Activated naive CD8-positive, alpha-beta T cell treated with anti-CD3 and anti-CD28 coated beads, Interleukin-2, amount 50 U/mL, for 16 hours (primary cell): ENCODE results near the gene MPC1.
A peak's percentile ranks its signal among the peaks of the same experiment; 100 is the strongest.
"Not testable (repeated sequence)": the region's sequence is repeated elsewhere in the genome, so short reads cannot be mapped to it uniquely, and the experiment has no call there.

ENCODE experiments used
- DNase-seq: peaks from one replicate; pipeline ENCODE4 v3.0.0-alpha.2; 2020; ENCODE audit warnings: low read depth, low spot score

The MPC1 gene

GRCh38 chr6:166345672-166346071 lies 37.1 kb downstream of the MPC1 start:
- DNase-seq: not testable (repeated sequence)

GRCh38 chr6:166344921-166345320 lies 37.8 kb downstream of the MPC1 start:
- DNase-seq: not testable (repeated sequence)

GRCh38 chr6:166344240-166344639 lies 38.5 kb downstream of the MPC1 start:
- no peak for DNase-seq

- DNase-seq: no peak
These were observed 39.6 kb downstream of the MPC1 start for GRCh38 chr6:166343150-166343487.

- peak; percentile 38 for DNase-seq
These were observed 40.2 kb downstream of the MPC1 start, which contains the start of gene SFT2D1 for GRCh38 chr6:166342349-166343149. Gene SFT2D1, minus strand, starts transcription at chr6:166342545. Its CDS starts 64 bp downstream, at chr6:166342481.

GRCh38 chr6:166341977-166342348 lies 40.8 kb downstream of the MPC1 start:
- no peak for DNase-seq

GRCh38 chr6:166341464-166341863 lies 41.3 kb downstream of the MPC1 start:
- DNase-seq: no peak

- no peak for DNase-seq
These were observed 43.9 kb downstream of the MPC1 start for GRCh38 chr6:166338854-166339253.

- no peak for DNase-seq
These were observed 45.9 kb downstream of the MPC1 start for GRCh38 chr6:166336847-166337246.

- no peak for DNase-seq
These were observed 47.1 kb downstream of the MPC1 start for GRCh38 chr6:166335378-166336302.

- DNase-seq: no peak
These were observed 47.9 kb downstream of the MPC1 start for GRCh38 chr6:166334878-166335277.

GRCh38 chr6:166333172-166333995 lies 49.4 kb downstream of the MPC1 start:
- no peak for DNase-seq

GRCh38 chr6:166331503-166332415 lies 51.0 kb downstream of the MPC1 start:
- no peak for DNase-seq

GRCh38 chr6:166330612-166331011 lies 52.1 kb downstream of the MPC1 start:
- DNase-seq: no peak

- no peak for DNase-seq
These were observed 57.2 kb downstream of the MPC1 start for GRCh38 chr6:166325383-166326042.

- no peak for DNase-seq
These were observed 59.3 kb downstream of the MPC1 start for GRCh38 chr6:166323395-166323794.

GRCh38 chr6:166318649-166319600 lies 63.8 kb downstream of the MPC1 start:
- no peak for DNase-seq

- DNase-seq: no peak
These were observed 64.5 kb downstream of the MPC1 start for GRCh38 chr6:166318227-166318626.
